NCI-H2081 treated with DMSO at 0.1 percent for 48 hours (cell line): ENCODE results near the gene ARHGAP26.

Source experiments
- DNase-seq: peaks from one replicate; lab custom pipeline; 2025; lab: John Stamatoyannopoulos, UW

ARHGAP26 gene

DNA sequence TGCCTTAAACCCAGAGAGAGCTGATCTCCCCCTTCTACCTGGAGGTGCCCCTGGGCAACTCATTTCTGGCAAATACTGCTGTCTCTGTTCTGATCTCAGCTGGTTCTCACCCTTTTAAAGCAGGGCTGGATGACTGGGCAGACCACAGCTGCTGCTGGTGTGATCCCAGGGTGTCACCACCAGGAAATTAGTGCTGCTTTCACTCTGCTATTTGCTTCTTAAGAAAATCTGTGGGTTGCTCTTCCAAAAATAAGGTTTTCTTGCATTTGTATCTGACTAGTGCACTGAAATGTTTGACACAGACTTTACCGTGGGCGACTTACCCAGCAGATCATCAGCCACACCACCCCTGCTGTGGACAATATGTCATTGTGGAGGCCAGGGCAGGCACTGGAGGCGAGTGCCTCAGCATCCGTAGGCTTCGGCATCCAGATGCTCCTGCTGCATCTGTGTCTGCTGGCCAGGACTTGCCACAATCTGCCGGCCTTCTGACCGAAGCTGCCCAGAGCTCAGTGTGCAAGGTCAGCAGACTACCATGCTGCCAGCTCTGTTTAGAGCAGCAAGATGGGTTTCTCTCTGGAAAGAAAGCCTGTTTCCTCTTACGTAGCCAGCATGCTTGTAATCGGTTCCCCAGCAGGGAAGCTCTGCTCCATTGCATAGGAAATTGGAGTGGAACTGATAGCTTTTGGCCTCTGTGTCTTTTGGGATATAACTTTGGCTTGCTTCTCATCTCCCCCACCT is 13.6 kb downstream of the ARHGAP26 start:
- no peak for DNase-seq

DNA sequence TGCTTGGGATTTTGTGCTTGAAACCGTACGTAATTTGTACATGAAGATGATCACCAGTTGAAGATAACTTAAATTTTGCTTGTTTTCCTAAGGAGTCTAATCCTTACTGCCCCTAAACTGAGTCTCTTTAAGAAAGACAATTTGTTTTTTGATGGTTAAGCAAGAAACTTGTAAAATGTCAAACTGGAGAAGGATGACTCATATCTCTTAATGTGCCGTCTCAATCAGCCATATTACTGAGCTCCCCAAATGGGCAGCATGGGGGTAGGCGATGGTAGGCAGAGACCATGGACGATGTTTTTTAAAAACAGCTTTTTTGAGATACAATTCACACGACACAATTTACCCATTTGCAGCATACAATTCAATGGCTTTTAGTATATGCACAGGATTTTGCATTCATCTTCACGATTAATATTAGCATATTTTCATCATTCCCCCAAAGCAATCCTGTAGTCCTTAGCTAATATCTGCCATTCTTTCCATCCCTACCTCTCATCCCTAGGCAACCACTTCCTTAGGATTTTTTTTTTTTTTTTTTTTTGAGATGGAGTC is 14.3 kb downstream of the ARHGAP26 start:
- no peak for DNase-seq

DNA sequence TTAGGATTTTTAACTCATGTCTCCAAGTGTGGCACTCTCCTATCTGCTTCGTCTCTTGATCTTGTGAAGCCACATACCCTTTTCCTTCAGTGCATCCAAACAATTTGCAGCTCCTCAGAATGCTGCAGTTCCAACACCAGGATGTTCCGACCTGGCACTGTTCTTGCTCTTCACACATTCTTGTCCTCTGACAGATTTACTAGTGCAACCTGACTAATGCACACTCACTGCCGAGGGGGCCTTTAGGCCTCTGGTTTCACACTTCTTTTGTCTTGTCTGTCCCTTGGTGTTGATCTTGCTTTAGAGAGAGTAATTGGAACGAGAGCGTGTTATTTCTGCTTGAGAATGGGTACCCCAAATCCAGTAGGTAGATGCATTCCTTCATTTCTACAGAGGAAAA is 15.0 kb downstream of the ARHGAP26 start:
- no peak for DNase-seq

DNA sequence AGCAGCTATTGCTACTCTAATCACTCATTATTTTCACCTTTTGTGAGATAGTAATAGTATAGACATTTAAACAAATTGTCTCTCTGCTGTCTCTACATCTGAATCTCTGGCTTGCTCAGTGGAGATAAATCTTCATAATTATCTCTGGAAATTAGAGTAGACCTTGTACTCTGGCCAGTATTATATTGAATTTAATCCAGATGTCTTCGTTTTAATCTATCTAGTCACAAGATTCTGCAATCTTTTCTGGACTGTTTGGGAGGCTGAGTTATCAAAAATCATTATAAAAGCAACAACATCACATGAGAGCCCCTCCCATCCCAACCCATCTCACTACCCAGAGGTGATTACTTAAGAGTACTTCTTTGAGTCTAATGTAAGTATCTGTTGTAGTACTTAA is 19.0 kb downstream of the ARHGAP26 start:
- DNase-seq: no peak

DNA sequence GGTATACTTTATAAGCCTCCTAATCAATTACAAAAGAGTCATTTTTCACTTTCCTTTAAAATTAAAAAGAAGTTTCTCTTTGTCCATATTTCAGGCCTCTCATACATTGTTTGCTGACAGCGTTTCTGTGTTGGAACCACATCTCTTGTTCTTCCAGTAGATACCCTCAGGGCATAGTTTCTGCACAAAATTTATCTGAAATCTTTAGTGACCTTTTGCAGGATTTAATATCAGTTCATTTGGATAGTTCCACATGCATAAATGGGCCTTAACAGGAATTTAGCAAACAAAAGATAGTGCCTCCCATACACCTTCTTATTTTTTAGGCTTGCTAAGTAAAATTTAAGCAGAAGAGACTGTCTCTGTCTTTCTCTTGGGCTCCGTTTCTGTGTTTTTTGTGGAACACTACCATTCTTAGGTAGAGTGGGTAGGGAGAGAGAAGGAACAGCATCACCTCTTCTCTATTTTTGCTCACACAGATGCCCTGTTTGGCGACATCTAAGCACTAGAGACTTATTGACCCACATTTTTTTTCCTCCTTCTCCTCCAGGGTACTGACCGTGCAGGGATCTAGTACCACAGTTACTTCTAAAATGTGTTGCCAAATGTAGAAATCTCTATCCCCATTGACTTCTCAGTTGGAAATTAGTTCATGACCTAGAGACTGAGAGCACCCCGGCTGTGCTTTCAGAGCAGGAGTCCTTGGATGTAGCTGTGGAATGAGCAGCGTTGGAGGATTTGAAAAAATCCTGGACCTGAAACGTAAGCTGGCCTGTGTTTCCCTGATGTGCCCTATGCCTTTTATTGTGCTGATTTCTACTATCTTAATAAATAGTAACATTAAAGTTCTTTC is 22.1 kb downstream of the ARHGAP26 start:
- DNase-seq: no peak

DNA sequence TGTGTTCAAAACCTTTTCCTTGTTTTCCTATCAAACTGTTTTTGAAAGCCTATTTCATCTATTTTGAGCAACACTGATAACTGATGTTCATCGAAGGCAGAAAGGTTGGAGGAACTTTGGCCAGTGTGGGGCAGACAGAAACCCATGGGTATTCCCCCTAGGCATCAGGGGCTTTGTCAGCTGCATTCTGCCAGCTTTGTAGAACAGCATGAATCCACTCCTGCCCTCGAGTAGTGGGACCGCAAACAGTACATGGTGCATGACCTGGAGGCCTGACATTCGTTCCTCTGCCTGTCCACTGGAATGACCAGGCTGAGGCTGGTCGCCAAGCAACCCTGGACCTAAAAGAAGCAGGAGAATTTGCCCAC is 22.7 kb downstream of the ARHGAP26 start:
- no peak for DNase-seq

DNA sequence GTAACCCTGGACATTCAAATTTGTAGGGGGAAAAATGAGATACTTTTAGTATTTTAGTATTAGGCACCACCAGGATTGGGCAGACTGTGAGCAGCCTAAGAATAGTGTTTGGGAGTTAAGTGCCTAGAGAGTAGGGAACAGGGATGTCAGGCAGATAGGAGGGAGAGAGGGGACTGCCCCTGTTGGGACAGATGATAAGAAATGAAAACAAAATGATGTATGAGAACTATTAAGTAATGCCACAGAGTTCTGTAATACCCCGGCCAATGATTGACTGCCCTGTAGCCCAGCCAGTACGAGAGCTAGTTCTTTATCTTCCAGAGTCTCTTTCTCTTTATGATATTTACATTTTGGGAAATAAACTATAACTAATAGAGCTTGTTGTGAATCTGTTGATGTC is 24.4 kb downstream of the ARHGAP26 start:
- no peak for DNase-seq

DNA sequence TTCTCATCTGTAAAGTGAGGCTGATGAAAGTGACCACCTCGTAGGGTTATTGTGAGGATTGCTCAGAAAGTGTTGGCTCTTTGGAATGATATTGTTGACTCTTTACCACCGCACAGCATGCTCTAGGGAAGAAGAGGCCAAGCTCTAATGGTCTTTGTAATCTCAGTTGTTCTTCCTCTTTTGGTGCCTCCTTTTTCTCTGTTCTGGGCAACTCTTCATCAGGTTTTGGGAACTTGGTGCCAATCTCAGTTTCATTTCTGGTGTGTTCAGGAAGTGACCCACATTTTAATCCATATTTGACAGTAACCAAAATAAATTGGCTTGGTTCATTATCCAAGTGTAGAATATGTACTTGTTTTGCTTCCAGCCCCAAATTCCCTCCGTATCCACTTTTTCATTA is 25.1 kb downstream of the ARHGAP26 start:
- DNase-seq: no peak

DNA sequence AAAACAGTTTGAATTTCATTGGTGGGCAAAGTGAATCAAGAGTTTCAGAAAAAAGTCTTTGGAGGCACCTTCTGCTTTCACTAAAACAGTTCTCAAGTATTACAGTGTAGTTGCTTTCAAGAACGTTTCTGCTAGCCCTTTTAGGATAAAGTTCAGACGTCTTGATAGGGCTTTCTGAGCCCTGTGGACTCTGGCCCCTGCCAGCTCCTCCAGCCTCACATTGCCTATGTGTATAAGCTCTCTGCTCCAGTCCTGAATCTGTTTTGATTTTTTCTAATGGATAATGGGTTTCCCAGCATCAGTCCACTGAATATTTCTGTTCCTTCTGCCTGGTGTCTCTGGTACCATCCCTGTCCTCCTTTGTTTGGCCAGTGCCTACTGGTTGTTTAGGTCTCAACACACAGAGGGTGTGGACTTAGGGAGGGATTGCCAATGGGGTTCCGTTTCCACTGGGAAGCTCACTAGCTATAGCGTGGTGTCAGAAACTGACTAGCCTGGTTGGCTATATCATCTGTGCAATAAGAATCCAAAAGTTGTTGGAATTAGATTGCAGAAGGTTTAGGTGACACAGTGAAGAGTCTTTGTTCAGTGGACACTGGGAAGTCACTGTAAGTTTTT is 26.4 kb downstream of the ARHGAP26 start:
- DNase-seq: no peak

DNA sequence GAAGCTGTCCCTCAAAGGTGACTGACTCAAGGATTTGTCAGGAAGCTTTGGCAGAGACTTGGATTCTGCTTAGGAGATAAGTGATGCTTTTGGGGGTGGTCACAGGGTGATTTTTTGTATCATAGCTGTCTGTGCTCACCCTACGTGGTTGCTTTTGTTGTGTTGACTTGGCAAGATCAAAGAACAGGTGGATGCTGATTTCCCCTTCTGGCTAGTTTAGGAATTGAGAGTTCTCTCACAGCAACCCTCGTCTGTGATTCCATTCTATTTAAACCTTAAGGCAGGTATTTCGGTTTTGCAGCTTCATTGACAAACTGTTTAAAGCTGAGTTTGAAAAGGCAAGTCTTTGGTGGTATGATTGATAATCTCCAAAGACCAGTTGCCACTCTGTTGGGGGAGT is 27.2 kb downstream of the ARHGAP26 start:
- no peak for DNase-seq

DNA sequence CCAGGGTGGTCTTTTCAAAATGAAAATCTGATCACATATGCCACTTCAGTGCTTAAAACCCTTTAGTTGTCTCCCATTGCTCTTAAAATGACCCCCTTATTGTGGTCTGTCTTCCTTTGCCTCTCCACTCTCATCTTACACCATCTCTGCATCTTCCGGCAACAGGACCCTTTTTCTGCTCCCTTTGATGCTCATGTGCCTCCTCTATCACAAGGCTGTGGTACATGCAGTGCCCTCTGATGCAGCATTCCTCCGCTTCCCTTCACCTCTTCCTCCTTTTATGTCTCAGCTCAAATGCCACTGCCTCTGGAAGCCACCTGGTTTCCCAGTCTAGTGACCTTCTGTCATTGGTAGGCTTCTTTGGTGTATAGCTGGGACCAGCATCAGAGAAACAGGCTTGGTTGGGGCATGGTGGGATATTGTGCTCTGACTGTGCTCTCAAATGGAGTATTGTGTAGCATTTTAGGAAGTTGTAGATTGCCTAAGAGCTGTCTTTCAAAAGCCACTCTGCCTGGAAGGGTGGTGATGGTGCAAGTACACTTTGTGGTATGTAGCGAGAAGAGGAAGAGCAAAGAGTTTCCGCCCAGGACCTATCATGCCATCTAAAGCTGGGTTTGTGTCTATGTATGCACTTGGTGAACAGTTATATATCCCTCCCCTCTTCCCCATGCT is 28.1 kb downstream of the ARHGAP26 start:
- no peak for DNase-seq

DNA sequence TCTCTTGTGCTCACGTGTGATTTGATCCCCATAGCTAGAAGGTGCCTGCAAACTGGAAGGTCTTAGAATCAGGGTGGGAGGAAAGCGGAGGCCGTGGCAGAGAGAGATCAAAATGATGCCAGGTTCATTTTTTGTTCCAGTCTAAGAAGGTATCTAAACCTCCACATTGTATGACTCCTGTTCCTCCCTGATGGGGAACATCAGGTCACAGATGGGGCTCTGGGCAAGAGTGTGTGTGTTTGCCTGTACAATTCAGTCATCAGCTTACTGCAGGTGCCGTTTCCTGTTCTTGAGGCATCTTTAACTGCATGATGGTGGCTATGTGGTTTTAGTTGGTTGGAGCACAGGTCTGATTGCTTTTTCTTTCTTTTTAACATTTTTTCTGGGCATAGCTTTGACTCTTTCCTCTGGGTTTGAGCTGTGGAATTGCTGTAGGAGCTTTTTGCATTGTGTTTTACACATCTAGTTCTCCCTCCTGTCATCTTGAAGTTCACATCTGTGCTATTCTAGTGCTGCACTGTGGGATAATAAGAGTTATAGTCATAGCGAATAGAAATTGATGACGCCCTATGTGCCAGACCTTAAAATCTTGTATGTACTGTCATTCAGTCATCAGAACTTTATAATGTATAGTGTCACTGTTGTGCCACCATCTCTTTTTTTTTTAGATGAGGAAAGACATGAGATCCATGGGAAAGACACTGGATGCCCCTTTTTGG is 30.8 kb downstream of the ARHGAP26 start:
- DNase-seq: no peak

DNA sequence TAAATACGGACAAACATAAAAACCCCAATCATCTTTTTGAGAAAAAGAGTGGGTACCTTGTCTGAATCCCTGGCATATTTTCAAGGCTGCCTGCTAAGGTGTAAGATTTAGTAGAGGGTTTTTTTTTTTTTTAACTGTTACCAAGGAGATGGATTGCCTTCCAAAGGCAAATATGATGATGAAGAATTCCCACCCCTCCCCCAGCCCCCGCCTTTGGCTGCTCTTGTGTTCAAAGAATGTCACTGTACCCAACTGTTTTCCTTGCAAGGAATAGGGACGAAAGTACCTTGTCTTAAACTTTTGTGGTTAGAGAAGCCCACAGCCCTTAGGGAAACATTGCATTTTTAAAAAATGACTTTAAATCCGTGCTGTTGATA is 31.3 kb downstream of the ARHGAP26 start:
- no peak for DNase-seq

DNA sequence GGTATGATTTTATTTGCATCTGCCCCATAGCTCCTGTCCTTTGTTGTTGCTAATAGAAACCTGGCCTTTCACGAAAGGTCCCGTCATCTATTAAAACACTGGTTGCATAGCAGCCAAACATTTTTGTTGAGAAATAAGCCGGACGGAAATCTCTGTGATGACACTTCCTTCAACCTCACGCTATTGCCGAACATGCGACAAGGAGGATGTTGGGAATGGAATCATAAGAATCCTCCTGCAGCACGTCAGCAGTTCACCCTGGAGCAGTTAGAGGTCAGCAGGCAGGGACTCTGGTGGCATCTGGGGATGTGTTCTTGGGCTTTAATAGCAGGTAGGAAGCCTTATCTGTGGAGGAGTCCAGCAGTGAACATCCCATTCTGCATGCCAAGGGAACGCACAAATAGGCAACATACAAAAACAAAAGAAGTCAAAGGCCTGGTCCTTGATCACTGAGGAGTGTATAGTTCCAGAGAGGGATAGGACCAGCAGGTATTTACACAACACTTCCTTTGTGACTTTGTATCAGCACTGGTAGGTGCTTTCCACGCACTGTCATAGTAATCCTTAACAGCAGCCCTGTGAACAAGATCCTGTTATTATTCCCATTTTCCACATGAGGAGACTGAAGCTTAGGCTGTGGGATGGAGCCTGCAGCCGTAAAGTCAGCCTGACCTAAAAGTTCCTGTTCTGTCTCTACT is 33.4 kb downstream of the ARHGAP26 start:
- no peak for DNase-seq

DNA sequence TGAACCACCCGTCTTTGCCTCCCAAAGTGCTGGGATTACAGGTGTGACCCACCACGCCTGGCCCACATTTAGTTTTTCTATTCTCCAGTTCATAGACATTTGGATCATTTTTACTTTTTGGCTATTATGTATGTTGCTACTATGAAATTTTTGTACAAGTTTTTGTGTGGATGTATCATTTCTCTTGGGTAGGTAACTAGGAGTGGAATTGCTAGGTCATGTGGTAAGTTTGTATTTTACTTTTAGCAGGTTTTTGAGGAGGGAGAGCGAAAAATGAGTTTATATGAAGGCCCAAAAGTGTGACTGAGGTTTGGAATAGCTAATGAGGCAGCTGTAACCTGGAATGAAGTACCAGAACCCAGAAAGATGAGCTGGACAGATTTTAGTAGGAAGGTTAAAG is 35.2 kb downstream of the ARHGAP26 start:
- DNase-seq: no peak

DNA sequence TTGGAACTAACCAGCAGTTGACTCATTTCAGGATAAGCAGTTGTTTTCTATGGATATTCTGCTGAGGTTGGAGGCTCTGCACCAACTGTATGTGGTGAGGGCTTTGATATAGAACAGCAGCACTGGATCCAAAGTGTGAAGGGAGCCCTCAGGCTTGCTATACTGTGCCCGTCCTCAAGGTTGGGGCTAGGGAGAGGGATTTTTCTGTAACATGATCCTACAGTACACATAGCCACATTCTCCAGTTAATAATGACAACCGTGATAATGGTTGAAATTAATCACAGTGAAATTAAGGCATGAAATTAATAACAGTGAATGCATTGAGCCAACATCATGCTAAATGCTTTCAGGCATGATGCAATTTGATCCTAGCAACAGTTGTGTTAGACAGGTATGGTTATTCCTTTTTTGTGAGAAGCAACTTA is 36.7 kb downstream of the ARHGAP26 start:
- DNase-seq: no peak

DNA sequence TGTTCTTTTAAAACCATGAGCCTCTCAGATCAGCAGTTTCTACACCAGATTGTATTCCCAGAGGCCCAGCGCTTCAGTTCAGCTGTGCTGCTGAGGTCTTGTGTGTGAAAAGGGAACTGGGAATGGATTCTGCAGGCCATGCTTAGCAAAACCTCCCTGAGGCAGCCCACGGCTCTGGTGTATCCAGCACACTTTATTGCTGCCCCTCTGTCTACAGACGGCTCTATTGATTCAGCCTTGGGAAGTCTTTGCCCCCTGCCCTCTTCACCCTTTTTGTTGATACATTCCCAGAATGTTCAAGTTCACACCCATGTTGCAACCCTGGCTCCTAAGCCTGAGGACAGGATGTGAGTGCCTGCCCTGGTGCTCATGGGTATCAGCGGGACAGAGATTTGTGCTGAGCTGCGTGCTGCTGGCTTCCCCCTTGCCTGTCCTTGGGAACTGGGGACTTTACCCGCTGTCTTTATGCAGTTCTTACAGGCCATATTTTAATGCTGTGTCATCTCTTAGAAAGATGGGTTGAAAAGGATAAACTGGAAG is 37.3 kb downstream of the ARHGAP26 start:
- DNase-seq: no peak

DNA sequence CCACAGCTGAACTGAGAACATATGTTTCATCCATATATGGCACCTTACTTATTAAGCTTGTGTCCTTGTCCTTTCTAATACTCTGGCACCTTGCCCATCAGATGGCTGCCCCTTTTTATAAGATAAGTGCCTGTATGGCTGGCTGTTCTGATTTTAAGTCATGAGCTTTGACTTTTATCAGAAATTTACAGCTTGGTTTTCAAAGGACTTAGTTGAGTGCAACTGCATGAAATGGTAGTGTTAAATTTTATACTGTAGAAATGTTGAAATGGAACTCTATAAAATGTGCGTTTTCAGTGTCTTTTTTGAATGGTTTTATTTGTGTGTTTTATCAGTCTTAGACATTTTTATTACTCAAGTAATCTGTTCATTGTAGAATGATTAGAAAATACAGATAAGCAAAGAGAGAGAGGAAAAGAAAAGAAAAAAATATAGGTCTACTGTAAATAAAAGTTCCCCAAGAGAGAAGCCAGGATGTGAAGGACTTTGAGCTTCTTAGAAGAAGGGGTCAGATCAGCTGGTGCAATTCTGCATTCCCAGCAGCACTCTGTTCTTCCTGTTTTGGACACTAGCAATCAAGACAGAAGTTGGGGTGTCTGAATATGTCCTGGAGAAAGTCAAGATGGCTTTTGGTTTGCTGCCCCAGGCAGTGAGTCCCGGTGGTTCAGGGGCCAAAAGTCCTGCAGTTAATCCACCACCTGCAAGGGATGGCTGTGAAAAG is 38.9 kb downstream of the ARHGAP26 start:
- no peak for DNase-seq

DNA sequence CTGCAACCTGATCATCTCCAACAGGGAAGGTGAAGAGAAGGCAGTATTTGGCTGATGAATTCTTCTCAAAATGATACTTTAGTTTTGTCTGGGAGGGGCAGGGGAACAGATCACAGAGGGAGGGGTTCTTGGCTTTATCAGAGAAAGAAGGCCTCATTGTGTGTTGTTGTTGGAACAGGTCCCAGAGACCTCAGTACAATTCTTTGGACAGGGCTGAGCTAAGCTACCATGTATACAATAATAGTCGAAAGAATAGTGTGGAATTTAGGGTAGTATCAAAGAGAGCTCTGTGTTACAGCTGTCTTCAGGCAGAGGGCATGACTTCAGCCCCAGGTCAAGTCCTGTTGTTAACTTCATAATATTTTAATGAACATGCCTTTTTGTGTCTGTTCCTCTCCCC is 39.9 kb downstream of the ARHGAP26 start:
- no peak for DNase-seq

DNA sequence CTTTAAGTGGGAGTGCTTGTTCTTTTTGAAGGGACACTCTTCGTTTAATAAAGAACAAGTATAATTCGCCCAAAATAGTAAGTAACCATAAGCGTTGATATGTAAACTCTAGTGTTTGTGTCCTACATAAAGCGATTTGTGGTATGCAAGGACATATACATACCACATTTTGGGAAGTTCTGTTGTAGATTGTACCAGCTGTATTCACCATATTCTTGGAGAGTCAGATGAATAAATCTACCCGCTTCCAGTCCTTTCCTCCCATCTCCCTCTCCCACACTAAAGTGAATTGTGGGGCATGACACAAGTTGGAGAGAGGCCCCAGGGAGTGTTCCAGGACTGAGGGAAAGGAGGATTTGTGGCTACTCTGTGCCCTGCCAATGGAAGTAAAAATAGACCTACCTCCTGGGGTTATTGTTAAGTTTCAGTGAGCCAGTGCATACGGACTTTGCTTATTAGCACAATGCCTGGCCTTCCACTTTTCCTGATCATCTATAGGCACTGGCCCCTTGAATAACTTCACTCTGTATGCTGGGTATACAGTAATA is 40.6 kb downstream of the ARHGAP26 start:
- no peak for DNase-seq
